Neural progenitor cell (in vitro differentiated cells): ENCODE data around the gene PTGER1.

ENCODE experiments used
- EZH2 ChIP-seq: fragments of 200-600 bp; sonication (generic); IDR thresholded peaks from 2 replicates; pipeline ENCODE4 v1.6.1; 2017; ENCODE audit warnings: antibody characterized with exemption, mild to moderate bottlenecking, moderate library complexity
- EZH2phosphoT487 ChIP-seq: fragments of 200-600 bp; sonication (generic); IDR thresholded peaks from 2 replicates; pipeline ENCODE4 v1.6.1; 2017; ENCODE audit warnings: antibody characterized with exemption
- TF ChIP-seq, protein P1 (sequence below): fragments of 200-600 bp; sonication (generic); IDR thresholded peaks from 2 replicates; pipeline ENCODE4 v1.5.1; 2017; ENCODE audit warnings: antibody characterized with exemption, mild to moderate bottlenecking

DNA sequence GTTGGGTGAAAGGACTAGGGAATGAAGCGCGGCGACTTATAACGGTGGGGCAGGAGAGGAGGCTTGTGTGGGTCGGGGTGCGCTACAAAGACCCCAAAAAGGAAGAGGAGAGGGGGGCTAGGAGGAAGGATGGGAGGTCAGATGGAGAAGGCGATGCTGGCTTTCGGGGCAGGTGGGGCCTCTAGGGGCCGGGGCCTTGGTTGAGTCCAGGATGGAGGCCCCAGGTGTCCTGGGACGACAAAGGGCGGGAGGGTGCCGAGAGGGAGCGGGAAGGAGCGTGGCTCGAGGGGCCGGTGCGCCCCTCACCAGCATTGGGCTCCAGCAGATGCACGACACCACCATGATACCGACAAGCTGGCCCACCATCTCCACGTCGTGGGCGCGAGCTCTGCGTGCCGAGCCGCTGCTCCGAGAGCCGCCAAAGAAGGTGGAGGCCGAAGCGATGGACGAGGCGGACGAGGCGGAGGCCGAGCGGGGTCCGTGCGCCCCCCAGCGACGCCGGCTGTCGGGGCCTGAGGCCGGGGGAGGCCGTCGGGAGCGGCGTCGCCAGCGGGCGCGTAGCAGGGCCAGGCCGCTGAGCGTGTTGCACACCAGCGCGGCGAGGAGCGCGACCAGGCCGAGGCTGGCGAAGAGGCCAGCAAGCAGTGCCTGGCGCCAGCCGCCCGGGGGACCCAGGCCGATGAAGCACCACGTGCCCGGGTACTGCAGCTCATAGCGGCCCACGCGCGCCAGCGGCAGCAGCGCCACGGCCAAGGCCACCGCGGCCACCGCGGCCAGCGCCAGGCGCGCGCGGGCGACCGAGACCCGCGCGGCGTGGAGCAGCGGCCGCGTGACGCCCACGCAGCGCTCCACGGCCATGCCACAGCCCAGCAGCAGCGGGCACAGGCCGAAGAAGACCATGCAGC, 1.8 kb downstream of the PTGER1 start:
- TF ChIP-seq EZH2phosphoT487 (no peak), EZH2 (no peak)
- TF ChIP-seq, protein P1, sequence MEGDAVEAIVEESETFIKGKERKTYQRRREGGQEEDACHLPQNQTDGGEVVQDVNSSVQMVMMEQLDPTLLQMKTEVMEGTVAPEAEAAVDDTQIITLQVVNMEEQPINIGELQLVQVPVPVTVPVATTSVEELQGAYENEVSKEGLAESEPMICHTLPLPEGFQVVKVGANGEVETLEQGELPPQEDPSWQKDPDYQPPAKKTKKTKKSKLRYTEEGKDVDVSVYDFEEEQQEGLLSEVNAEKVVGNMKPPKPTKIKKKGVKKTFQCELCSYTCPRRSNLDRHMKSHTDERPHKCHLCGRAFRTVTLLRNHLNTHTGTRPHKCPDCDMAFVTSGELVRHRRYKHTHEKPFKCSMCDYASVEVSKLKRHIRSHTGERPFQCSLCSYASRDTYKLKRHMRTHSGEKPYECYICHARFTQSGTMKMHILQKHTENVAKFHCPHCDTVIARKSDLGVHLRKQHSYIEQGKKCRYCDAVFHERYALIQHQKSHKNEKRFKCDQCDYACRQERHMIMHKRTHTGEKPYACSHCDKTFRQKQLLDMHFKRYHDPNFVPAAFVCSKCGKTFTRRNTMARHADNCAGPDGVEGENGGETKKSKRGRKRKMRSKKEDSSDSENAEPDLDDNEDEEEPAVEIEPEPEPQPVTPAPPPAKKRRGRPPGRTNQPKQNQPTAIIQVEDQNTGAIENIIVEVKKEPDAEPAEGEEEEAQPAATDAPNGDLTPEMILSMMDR: no peak
